GM18909 (cell line): ENCODE data around the gene PPTC7.
"Not testable (repeated sequence)": the region's sequence is repeated elsewhere in the genome, so short reads cannot be mapped to it uniquely, and the experiment has no call there.

ENCODE experiments used
- ATAC-seq: cut with Tn5 transposase; IDR thresholded peaks from one replicate; pipeline ENCODE4 v1.9.1; 2021; ENCODE audit warnings: mild to moderate bottlenecking; ENCODE audit not compliant: unreplicated experiment, poor library complexity

The PPTC7 gene

GRCh38 chr12:110590059-110590458, 6.9 kb upstream of the PPTC7 start:
- ATAC-seq, result no peak

GRCh38 chr12:110587102-110587501, 4.0 kb upstream of the PPTC7 start:
- not testable (repeated sequence) for ATAC-seq

GRCh38 chr12:110585231-110585799, 2.2 kb upstream of the PPTC7 start:
- ATAC-seq, result no peak

- ATAC-seq, result peak; percentile 42
Measured at GRCh38 chr12:110582276-110583136, 612 bp downstream of the PPTC7 start.

GRCh38 chr12:110581931-110582275, 1.2 kb downstream of the PPTC7 start:
- ATAC-seq, result no peak

- no peak for ATAC-seq
Measured at GRCh38 chr12:110579535-110580253, 3.4 kb downstream of the PPTC7 start.

DNA sequence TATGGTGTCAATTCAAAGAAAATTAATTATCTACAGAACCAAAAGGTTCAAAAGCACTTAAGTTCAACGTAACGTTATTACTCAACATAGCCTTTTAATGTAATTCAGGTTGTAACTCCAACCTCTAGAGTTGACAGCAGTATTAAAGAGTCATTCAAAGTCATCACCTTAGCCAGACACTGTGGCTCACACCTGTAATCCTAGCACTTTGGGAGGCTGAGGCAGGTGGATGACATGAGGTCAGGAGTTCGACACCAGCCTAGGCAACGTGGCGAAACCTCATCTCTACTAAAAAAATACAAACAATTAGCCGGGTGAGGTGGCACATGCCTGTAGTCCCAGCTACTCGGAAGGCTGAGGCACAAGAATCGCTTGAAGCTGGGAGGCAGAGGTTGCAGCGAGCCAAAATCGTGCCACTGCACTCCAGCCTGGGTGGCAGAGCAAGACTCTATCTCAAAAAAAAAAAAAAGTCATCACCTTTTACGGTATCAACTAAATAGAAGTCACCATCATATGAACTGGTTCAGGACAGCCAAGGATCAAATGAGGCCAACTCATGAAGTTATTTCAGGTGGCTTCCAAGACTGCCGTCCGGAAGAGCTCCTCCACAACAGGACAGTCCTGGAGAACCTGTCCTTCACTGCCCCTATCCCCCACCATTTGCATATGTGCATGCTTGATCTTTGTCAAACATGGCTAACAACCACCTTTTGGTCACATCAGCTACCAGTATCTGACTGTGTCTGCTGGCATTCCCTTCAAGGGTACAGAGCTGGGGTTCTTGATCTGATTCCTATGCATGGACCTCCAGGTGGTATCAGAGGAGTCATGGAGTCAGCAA, 4.2 kb downstream of the PPTC7 start:
- no peak for ATAC-seq

- ATAC-seq, result no peak
Measured at GRCh38 chr12:110577864-110578693, 5.0 kb downstream of the PPTC7 start.

DNA sequence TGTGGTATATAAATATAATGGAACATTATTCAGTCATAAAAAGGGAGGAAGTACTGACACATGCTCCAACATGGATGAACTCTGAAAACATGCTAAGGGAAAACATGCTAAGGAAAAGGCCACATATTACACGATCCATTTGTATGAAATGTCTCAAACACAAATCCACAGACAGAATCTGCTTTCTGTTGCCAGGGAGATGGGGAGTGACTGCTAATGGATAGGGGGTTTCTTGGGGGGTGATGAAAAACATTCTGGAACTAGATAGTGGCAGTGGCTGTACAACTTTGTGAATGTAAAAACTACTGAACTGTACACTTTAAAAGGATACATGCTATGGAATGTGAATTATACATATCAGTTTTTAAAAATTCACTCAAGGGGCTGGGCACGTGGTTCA, 6.6 kb downstream of the PPTC7 start:
- no peak for ATAC-seq

DNA sequence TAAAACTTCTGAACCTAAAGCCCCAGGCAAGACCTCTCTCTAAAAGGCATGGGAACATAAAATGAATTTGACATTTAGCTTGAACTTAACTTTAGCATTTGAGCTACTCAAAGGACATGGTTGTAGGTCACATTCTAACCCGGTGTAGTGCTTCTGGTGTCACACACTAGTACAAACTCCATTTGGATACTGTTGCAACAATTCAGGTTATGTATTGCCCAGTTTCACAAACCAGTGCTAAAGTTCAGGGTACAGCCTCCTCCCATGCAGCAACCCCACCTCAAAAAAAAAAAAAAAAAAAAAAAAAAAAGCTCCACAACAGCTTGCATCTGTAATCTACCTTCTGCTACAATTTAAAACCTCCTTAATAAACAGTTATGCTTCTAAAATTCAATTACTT, 7.8 kb downstream of the PPTC7 start:
- ATAC-seq, result no peak

- not testable (repeated sequence) for ATAC-seq
Measured at GRCh38 chr12:110574717-110575230, 8.3 kb downstream of the PPTC7 start.

GRCh38 chr12:110574044-110574443, 9.1 kb downstream of the PPTC7 start:
- ATAC-seq, result no peak

DNA sequence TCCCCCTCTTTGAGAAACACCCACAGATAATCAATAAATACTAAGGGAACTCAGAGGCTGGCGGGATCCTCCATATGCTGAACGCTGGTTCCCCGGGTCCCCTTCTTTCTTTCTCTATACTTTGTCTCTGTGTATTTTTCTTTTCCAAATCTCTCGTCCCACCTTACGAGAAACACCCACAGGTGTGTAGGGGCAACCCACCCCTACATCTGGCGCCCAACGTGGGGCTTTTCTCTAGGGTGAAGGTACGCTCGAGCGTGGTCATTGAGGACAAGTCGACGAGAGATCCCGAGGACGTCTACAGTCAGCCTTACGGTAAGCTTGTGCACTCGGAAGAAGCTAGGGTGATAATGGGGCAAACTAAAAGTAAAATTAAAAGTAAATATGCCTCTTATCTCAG, 12.3 kb downstream of the PPTC7 start:
- ATAC-seq, result not testable (repeated sequence)

DNA sequence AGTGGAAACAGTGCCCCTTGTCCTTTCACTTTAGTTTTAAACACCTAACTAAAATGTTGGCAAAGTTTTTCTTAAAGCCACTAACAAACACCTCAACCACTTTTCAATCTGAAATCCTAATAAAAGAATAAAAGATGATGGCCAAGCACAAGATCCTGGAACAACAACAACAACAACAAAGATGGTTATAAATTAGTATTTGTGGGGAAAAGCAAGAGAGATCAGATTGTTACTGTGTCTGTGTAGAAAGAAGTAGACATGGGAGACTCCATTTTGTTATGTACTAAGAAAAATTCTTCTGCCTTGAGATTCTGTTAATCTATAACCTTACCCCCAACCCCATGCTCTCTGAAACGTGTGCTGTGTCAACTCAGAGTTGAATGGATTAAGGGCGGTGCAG, 13.3 kb downstream of the PPTC7 start:
- ATAC-seq, result not testable (repeated sequence)

DNA sequence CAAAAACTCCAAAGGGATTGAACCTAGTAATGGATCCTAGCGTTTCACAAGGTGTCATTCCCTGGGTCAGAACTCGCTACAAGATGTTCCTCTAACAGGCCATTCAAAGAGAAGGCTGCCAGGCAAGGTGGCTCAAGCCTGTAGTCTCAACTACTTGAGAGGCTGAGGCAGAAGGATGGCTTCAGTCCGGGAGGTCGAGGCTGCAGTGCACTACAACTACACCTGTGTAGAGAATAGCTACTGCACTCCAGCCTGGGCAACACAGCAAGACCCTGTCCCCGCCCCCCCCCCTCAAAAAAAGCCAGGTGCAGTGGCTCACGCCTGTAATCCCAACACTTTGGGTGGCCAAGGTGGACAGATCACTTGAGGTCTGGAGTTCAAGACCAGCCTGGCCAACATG, 14.4 kb downstream of the PPTC7 start:
- no peak for ATAC-seq

DNA sequence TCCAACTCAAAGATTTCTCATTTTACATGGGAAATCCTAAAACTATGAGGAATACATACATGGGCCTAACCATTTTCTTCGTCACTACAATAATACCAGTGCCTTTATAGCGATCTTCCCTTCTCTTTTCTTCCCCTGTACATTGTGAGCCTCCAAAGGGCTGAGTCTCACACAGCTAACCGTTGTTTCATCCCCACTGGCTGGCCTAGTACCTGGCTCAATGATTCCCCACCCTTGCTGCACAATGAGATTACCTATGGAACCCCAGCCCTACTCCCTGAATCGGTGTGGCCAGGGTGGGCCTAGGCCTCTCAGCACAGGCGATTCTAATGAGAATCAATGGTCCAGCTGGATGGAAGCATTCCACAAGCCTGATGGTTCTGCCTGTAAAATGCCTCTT, 16.1 kb downstream of the PPTC7 start:
- ATAC-seq, result no peak

GRCh38 chr12:110565894-110566871, 16.9 kb downstream of the PPTC7 start:
- ATAC-seq, result no peak

- ATAC-seq, result no peak
Measured at GRCh38 chr12:110564471-110564991, 18.6 kb downstream of the PPTC7 start.
